ENCODE data around the gene NPEPPS. TPM values are rescaled to one million over a fixed set of nuclear protein-coding genes. Genes with fewer than 3 reads are reported as not detected.
"Not testable (repeated sequence)": the region's sequence is repeated elsewhere in the genome, so short reads cannot be mapped to it uniquely, and the experiment has no call there.

Gene NPEPPS
- total and polyA plus RNA-seq, 2 experiments from 2014 or later = 97.6 to 104 TPM

DNA sequence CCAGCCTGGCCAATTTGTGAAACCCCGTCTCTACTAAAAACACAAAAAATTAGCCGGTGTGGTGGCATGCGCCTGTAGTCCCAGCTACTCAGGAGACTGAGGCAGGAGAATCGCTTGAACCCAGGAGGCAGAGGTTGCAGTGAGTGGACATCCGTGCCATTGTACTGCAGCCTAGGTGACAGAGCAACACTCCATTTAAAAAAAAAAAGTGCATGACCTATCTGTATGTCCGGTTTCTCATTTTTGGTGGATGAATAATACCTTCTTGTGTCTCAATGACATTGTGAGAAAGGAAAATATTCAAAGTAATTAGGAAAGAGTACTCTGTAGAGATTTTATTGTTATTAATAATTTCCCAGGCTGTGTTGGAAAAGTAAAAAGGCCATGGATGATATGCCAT is 17.6 kb upstream of the NPEPPS start:
- H3K9me3 ChIP-seq (ENCODE audit: low read depth); H3K36me3 ChIP-seq (replicated peaks; ENCODE audit: insufficient read depth, low read depth); H3K4me1 ChIP-seq (ENCODE audit: insufficient read depth); H3K27ac ChIP-seq; DNase-seq (ENCODE audit: low spot score); H3K9me2 ChIP-seq (replicated peaks; ENCODE audit: insufficient read depth); H3K79me2 ChIP-seq; H3K27me3 ChIP-seq; H3K4me3 ChIP-seq; H4K20me1 ChIP-seq (ENCODE audit: insufficient read depth, poor library complexity, severe bottlenecking); H3K4me2 ChIP-seq; H2AFZ ChIP-seq: not testable (repeated sequence)
- 88% methylated on average over 6 of the region's 6 CpGs for WGBS (ENCODE audit: low lambda C conversion rate, missing lambda C conversion rate)

DNA sequence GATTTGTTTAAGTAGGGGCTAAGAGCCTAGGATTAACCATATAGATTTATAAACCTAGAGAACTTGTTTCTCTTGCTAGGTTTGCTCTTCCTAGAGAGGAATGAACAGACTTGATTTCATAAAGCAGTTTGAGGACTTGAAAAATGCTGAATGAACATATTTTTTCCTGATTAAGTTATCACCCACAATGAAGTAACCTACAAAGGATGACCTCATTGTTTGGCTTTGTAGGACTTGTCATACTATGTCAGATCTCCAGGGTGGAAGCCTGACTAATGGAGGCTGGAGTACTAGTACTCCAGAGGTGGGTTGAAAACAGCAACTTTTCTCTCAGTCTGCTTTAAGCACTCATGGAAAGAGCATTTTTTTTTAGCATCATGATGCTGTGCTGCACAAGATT is 12.0 kb upstream of the NPEPPS start:
- not testable (repeated sequence) for H3K79me2 ChIP-seq; H3K9me3 ChIP-seq (ENCODE audit: low read depth); H3K4me1 ChIP-seq (ENCODE audit: insufficient read depth); H3K4me3 ChIP-seq; H4K20me1 ChIP-seq (ENCODE audit: insufficient read depth, poor library complexity, severe bottlenecking); H3K9me2 ChIP-seq (replicated peaks; ENCODE audit: insufficient read depth); H3K36me3 ChIP-seq (replicated peaks; ENCODE audit: insufficient read depth, low read depth); H2AFZ ChIP-seq; DNase-seq (ENCODE audit: low spot score); H3K4me2 ChIP-seq; H3K27me3 ChIP-seq
- H3K27ac ChIP-seq = peak overlapping the region; percentile 43

DNA sequence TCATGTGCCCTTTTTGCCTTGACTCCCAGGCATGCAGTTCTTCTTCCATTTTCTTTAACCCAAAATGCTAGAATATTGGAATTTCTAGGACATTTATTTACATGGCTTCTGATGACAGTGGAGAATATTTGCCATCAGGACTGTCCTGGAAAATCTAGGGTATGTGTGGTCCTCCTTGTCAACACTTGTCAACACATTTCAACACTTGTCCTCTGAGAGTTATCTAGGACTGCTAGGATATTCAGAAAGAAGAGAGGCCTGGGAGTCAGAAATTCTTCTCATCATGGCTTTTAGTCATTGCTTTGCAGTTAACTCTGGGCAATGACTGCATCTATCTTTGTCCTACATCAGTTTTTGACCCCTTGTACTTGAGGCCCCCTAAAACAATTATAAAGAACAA is 11.5 kb upstream of the NPEPPS start:
- DNase-seq (ENCODE audit: low spot score); H3K4me3 ChIP-seq; H3K27ac ChIP-seq; H2AFZ ChIP-seq; H3K79me2 ChIP-seq; H3K9me2 ChIP-seq (replicated peaks; ENCODE audit: insufficient read depth); H3K27me3 ChIP-seq; H3K9me3 ChIP-seq (ENCODE audit: low read depth); H3K4me1 ChIP-seq (ENCODE audit: insufficient read depth); H3K36me3 ChIP-seq (replicated peaks; ENCODE audit: insufficient read depth, low read depth); H3K4me2 ChIP-seq; H4K20me1 ChIP-seq (ENCODE audit: insufficient read depth, poor library complexity, severe bottlenecking): not testable (repeated sequence)

DNA sequence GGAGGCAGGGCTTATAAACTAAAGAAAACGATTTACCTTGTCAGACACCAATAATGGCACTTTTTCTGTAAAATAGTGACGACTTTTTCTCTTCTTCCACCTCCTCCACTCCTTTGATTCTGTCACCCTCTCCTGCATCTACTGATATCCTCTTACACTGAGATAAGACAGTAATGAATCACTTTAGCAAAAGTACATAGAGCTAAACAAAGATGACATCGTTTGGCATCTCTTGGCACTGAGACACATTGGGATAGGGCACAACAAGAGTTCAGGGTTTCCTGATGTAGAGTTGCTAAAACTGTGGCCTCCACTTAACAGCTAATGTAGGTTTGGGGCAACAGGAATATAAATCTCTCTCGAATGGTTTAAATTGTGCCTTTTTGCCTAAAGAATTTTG is 10.6 kb upstream of the NPEPPS start:
- not testable (repeated sequence) for H4K20me1 ChIP-seq (ENCODE audit: insufficient read depth, poor library complexity, severe bottlenecking); H3K27me3 ChIP-seq; H2AFZ ChIP-seq; H3K79me2 ChIP-seq; H3K36me3 ChIP-seq (replicated peaks; ENCODE audit: insufficient read depth, low read depth); H3K9me3 ChIP-seq (ENCODE audit: low read depth); DNase-seq (ENCODE audit: low spot score); H3K27ac ChIP-seq; H3K4me2 ChIP-seq; H3K4me3 ChIP-seq; H3K4me1 ChIP-seq (ENCODE audit: insufficient read depth); H3K9me2 ChIP-seq (replicated peaks; ENCODE audit: insufficient read depth)
- WGBS (ENCODE audit: low lambda C conversion rate, missing lambda C conversion rate) = 69% methylated on average over 4 of the region's 4 CpGs

DNA sequence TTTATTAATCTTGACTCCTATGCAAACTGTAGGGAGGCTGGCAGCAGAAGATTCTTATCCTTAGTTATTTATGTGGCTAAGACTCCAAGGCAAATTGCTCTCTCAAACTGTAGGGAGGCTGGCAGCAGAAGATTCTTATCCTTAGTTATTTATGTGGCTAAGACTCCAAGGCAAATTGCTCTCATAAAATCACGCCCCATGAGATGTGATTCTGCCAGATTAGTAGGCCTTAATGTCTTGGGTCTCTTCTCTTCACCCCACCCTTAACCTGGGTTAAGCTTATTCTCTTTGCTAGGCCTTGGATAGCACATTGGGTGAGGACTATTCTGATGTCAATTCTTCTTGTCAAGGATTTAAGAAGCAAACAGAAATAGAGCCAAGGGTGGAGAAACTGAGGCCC is 9.5 kb upstream of the NPEPPS start:
- not testable (repeated sequence) for H3K9me2 ChIP-seq (replicated peaks; ENCODE audit: insufficient read depth); DNase-seq (ENCODE audit: low spot score); H3K4me1 ChIP-seq (ENCODE audit: insufficient read depth); H3K4me2 ChIP-seq; H4K20me1 ChIP-seq (ENCODE audit: insufficient read depth, poor library complexity, severe bottlenecking); H2AFZ ChIP-seq; H3K79me2 ChIP-seq; H3K36me3 ChIP-seq (replicated peaks; ENCODE audit: insufficient read depth, low read depth); H3K9me3 ChIP-seq (ENCODE audit: low read depth); H3K27ac ChIP-seq; H3K4me3 ChIP-seq; H3K27me3 ChIP-seq
- 70% methylated on average over 1 of the region's 1 CpG for WGBS (ENCODE audit: low lambda C conversion rate, missing lambda C conversion rate)

DNA sequence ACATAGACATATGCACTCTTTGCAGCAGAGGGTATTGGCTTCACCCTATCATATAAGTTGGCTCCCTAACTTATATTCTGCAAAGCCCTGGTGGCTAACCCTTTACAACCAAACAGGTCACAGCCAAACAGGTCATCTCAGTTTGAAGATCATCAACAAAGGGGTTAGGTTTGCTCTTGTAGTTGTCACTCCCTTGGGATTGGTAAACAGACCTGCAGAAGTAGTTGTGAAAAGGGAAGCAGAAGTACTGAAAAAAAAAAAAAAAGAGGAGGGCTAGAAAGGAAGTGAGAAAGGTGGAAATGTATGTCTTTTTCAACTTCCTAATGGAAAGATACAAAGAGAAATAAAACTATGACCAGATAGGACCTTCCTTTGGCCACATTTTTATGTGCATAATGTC is 8.6 kb upstream of the NPEPPS start:
- H3K9me2 ChIP-seq (replicated peaks; ENCODE audit: insufficient read depth); H3K36me3 ChIP-seq (replicated peaks; ENCODE audit: insufficient read depth, low read depth); H2AFZ ChIP-seq; H3K4me2 ChIP-seq; H4K20me1 ChIP-seq (ENCODE audit: insufficient read depth, poor library complexity, severe bottlenecking); H3K27ac ChIP-seq; H3K4me1 ChIP-seq (ENCODE audit: insufficient read depth); H3K27me3 ChIP-seq; H3K9me3 ChIP-seq (ENCODE audit: low read depth); DNase-seq (ENCODE audit: low spot score); H3K79me2 ChIP-seq; H3K4me3 ChIP-seq: not testable (repeated sequence)

DNA sequence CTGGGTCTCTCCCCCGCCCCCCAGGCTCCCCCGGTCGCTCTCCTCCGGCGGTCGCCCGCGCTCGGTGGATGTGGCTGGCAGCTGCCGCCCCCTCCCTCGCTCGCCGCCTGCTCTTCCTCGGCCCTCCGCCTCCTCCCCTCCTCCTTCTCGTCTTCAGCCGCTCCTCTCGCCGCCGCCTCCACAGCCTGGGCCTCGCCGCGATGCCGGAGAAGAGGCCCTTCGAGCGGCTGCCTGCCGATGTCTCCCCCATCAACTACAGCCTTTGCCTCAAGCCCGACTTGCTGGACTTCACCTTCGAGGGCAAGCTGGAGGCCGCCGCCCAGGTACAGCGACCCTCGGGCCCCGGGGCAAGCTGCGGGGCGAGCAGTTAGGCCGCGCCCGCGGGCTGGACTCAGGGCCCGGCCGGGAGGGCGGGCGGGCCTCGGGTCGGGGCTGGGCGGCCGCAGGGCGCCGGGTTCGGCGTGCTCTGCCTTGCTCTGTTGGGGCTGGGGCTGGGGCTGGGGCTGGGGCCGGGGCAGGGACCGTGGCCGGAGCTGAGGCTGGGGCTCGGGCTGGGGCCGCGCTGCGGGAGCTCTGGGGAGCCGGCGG is 419 bp downstream of the NPEPPS start:
- Histone ChIP-seq H3K79me2 (peaks cover 33% of the 10 kb centered on the region), H3K27ac (peak overlapping the region; percentile 92), H3K4me2 (peak overlapping the region; percentile 72), H3K4me3 (peak overlapping the region; percentile 57), H4K20me1 (ENCODE audit: insufficient read depth, poor library complexity, severe bottlenecking) (peaks cover 22% of the 10 kb centered on the region)
- not testable (repeated sequence) for H3K9me2 ChIP-seq (replicated peaks; ENCODE audit: insufficient read depth); H3K36me3 ChIP-seq (replicated peaks; ENCODE audit: insufficient read depth, low read depth); H3K9me3 ChIP-seq (ENCODE audit: low read depth); H3K4me1 ChIP-seq (ENCODE audit: insufficient read depth); H3K27me3 ChIP-seq; H2AFZ ChIP-seq
- peak; percentile 21 for DNase-seq (ENCODE audit: low spot score)
- WGBS (ENCODE audit: low lambda C conversion rate, missing lambda C conversion rate) = 0% methylated on average over 8 of the region's 61 CpGs

DNA sequence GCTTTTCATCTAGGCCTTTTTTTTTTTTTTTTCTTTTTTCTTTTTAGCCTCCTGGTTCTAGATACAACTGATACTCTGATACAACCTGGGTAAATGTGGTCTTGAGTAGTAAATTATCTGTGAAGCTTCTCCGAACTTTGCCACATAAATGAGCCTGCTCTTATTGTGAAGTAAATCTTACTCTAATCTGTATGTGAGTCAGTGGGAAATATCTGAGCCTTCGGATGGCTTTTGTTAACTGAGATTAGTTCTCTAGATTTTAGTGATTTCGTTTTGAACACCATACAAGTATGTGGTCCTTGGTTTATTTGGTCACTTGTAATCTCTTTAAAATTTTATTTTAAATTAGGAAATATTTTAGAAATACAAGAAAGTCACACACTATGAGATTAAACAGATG is 8.2 kb downstream of the NPEPPS start:
- DNase-seq (ENCODE audit: low spot score); H3K9me3 ChIP-seq (ENCODE audit: low read depth); H3K27me3 ChIP-seq; H3K36me3 ChIP-seq (replicated peaks; ENCODE audit: insufficient read depth, low read depth); H3K9me2 ChIP-seq (replicated peaks; ENCODE audit: insufficient read depth); H3K4me1 ChIP-seq (ENCODE audit: insufficient read depth); H2AFZ ChIP-seq; H3K4me3 ChIP-seq: not testable (repeated sequence)
- peak overlapping the region; percentile 40 for H3K27ac ChIP-seq
- H3K4me2 ChIP-seq = peak overlapping the region; percentile 0
- WGBS (ENCODE audit: low lambda C conversion rate, missing lambda C conversion rate) = 42% methylated on average over 3 of the region's 3 CpGs
- H4K20me1 ChIP-seq (ENCODE audit: insufficient read depth, poor library complexity, severe bottlenecking) = peaks cover 51% of the 10 kb centered on the region
- peaks cover 84% of the 10 kb centered on the region for H3K79me2 ChIP-seq

DNA sequence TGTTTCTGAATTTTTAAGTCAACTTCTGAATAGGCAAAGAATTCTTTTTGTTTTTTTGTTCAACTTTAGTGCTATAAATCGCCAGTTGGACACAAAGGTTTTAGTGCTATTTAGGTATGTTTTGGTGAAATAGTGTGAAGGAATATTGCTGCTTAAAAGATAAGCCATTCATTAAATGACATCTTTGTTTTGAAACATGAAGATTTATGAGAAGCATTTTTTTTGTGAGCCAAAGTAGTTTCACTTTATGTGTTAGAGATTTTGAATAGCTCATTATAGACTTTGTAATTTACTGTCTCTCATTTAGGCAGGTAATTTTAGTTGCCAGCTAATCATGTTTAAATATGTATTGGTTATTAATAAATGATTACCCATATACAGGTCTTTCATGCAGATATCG is 10.8 kb downstream of the NPEPPS start:
- 92% methylated on average over 2 of the region's 2 CpGs for WGBS (ENCODE audit: low lambda C conversion rate, missing lambda C conversion rate)
- H3K4me1 ChIP-seq (ENCODE audit: insufficient read depth); H3K4me2 ChIP-seq; H3K9me3 ChIP-seq (ENCODE audit: low read depth); H3K4me3 ChIP-seq; H2AFZ ChIP-seq; H3K36me3 ChIP-seq (replicated peaks; ENCODE audit: insufficient read depth, low read depth); H3K27me3 ChIP-seq; H3K9me2 ChIP-seq (replicated peaks; ENCODE audit: insufficient read depth); H3K27ac ChIP-seq; DNase-seq (ENCODE audit: low spot score): not testable (repeated sequence)
- peaks cover 57% of the 10 kb centered on the region for H4K20me1 ChIP-seq (ENCODE audit: insufficient read depth, poor library complexity, severe bottlenecking)
- peaks cover 82% of the 10 kb centered on the region for H3K79me2 ChIP-seq
